Measurements from ENCODE around the gene SAFB2.

DNA sequence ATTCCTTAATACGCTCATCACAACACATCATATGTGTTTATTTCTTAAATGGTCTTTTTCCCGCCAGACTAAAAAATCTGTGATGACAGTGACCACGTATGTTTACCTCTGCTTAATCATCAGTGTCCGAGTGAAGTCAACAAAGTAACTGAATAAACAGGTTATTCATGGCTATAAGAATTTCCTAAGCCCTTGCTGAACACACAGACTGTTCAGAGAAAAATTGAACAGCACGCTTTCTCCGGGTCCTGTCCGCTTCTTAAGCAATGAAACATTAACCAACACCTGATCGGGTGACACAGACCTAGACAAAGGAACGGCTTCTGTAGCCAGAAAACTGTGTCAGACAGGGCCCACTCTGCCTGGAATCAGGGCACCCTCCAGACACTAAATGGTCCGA is 14.3 kb downstream of the SAFB2 start:
- no peak for TF ChIP-seq EP300 (IDR thresholded peaks at IDR 0.05; ENCODE audit: low read depth)
- TF ChIP-seq, protein P1, sequence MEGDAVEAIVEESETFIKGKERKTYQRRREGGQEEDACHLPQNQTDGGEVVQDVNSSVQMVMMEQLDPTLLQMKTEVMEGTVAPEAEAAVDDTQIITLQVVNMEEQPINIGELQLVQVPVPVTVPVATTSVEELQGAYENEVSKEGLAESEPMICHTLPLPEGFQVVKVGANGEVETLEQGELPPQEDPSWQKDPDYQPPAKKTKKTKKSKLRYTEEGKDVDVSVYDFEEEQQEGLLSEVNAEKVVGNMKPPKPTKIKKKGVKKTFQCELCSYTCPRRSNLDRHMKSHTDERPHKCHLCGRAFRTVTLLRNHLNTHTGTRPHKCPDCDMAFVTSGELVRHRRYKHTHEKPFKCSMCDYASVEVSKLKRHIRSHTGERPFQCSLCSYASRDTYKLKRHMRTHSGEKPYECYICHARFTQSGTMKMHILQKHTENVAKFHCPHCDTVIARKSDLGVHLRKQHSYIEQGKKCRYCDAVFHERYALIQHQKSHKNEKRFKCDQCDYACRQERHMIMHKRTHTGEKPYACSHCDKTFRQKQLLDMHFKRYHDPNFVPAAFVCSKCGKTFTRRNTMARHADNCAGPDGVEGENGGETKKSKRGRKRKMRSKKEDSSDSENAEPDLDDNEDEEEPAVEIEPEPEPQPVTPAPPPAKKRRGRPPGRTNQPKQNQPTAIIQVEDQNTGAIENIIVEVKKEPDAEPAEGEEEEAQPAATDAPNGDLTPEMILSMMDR (IDR thresholded peaks at IDR 0.05) = no peak
